GM06990 (cell line): ENCODE data around the gene PEX14.

ENCODE experiments used
- DNase-seq: peaks from one replicate; pipeline ENCODE4 v3.0.0-alpha.2; 2011; ENCODE audit not compliant: insufficient read length; ENCODE audit errors: extremely low read depth
- H3K27me3 ChIP-seq: replicated peaks from 2 replicates; pipeline ENCODE4 v1.6.0; 2011; ENCODE audit warnings: low read length; ENCODE audit not compliant: control insufficient read depth, insufficient read depth
- H3K36me3 ChIP-seq: 2 replicates; pipeline ENCODE4 v1.5.1; 2011; ENCODE audit warnings: low read length; ENCODE audit not compliant: control insufficient read depth, insufficient read depth
- H3K4me3 ChIP-seq: replicated peaks from 2 replicates; pipeline ENCODE4 v1.5.1; 2011; ENCODE audit warnings: low read depth, mild to moderate bottlenecking, control low read depth, low read length
- CTCF ChIP-seq: IDR thresholded peaks from 2 replicates; pipeline ENCODE4 v1.5.1; 2011; ENCODE audit warnings: low read length, control low read depth, mild to moderate bottlenecking, inconsistent platforms; ENCODE audit not compliant: insufficient read depth, poor library complexity, severe bottlenecking

PEX14 gene

GRCh38 chr1:10529765-10530164 is 55.0 kb downstream of the PEX14 start:
- H3K4me3 ChIP-seq, result no peak overlapping the region
- H3K36me3 ChIP-seq, result no peaks in the 10 kb centered on the region; the same call in 1 of the 2 replicates
- no peak for DNase-seq
- H3K27me3 ChIP-seq, result no peaks in the 10 kb centered on the region
- TF ChIP-seq CTCF, result no peak

- Histone ChIP-seq H3K36me3 (no peaks in the 10 kb centered on the region; the same call in 1 of the 2 replicates), H3K4me3 (no peak overlapping the region), H3K27me3 (no peaks in the 10 kb centered on the region)
- DNase-seq, result no peak
- TF ChIP-seq CTCF, result peak; percentile 47
Measured at GRCh38 chr1:10530281-10530740, 55.6 kb downstream of the PEX14 start.

GRCh38 chr1:10530756-10531495 is 56.2 kb downstream of the PEX14 start:
- no peak overlapping the region for H3K4me3 ChIP-seq

GRCh38 chr1:10532362-10532761 is 57.6 kb downstream of the PEX14 start:
- Histone ChIP-seq H3K36me3 (peaks cover 4% of the 10 kb centered on the region), H3K4me3 (no peak overlapping the region), H3K27me3 (no peaks in the 10 kb centered on the region)
- no peak for DNase-seq
- no peak for TF ChIP-seq CTCF

More at GRCh38 chr1:10530756-10531495, 56.2 kb downstream of the PEX14 start:
- TF ChIP-seq CTCF, result no peak
- Histone ChIP-seq H3K27me3 (no peaks in the 10 kb centered on the region), H3K36me3 (no peaks in the 10 kb centered on the region; the same call in 1 of the 2 replicates)
- DNase-seq, result no peak

- no peak for DNase-seq
- no peak for TF ChIP-seq CTCF
- Histone ChIP-seq H3K4me3 (no peak overlapping the region), H3K27me3 (no peaks in the 10 kb centered on the region), H3K36me3 (peaks cover 8% of the 10 kb centered on the region)
Measured at GRCh38 chr1:10534519-10534918, 59.8 kb downstream of the PEX14 start.
